Retinal pigment epithelial cell (primary cell): ENCODE results near the gene GRK5.

ENCODE experiments used
- DNase-seq: peaks from one replicate; pipeline ENCODE4 v3.0.0-alpha.2; 2010; ENCODE audit warnings: low read depth
- H3K4me3 ChIP-seq: 2 replicates; pipeline ENCODE4 v1.5.1; 2011; ENCODE audit warnings: mild to moderate bottlenecking, low read length, control low read depth, moderate library complexity
- TF ChIP-seq, protein P1 (sequence below): conservative IDR thresholded peaks from 2 replicates; pipeline ENCODE4 v1.5.1; 2011; ENCODE audit warnings: low read depth, low read length, control low read depth, inconsistent platforms

The GRK5 gene

DNA sequence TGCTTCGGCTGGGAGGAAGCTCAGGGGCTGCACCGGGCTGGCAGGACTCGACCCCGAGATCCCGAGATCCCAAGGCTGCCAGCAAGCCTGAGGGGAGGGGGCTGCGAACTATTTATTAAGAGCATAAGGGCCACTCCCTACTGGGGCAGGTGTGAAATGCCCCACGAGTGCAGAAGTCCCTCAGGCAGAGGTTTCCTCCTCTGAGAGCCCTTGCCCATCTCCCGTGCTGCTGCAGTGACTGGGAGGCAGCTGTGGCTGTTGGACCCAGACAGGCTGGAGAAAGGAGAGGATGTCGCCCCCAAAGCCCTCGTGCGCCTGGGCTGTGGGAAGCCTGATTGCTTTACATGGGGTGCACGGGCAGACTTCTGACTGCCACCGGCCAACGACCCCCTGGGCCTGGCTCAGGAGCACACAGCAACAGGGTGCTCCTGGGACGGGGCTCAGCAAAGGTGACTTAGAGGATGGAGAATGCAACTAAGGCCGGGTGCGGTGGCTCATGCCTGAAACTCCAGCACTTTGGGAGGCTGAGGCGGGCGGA, 295.3 kb downstream of the GRK5 start:
- H3K4me3 ChIP-seq: no peak overlapping the region
- TF ChIP-seq, protein P1, sequence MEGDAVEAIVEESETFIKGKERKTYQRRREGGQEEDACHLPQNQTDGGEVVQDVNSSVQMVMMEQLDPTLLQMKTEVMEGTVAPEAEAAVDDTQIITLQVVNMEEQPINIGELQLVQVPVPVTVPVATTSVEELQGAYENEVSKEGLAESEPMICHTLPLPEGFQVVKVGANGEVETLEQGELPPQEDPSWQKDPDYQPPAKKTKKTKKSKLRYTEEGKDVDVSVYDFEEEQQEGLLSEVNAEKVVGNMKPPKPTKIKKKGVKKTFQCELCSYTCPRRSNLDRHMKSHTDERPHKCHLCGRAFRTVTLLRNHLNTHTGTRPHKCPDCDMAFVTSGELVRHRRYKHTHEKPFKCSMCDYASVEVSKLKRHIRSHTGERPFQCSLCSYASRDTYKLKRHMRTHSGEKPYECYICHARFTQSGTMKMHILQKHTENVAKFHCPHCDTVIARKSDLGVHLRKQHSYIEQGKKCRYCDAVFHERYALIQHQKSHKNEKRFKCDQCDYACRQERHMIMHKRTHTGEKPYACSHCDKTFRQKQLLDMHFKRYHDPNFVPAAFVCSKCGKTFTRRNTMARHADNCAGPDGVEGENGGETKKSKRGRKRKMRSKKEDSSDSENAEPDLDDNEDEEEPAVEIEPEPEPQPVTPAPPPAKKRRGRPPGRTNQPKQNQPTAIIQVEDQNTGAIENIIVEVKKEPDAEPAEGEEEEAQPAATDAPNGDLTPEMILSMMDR: no peak
- no peak for DNase-seq

DNA sequence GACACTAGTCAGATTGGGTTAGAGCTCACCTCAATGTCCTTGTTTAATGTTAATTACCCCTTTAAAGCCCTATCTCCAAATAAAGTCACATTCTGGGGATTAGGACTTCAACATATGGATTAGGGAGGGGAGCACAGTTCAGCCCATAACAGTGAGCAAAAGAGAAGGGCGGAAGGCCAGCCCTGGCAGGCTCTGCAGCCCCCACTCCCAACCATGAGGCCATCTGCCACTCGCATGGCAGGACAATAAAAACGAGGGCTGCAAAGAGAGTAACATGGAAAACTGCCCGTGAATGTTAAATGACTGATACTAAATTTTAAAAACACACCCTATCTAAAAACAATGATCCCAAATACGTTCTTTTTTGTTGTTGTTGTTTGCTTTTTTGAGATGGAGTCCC, 296.4 kb downstream of the GRK5 start:
- no peak for DNase-seq
- TF ChIP-seq, protein P1: no peak

DNA sequence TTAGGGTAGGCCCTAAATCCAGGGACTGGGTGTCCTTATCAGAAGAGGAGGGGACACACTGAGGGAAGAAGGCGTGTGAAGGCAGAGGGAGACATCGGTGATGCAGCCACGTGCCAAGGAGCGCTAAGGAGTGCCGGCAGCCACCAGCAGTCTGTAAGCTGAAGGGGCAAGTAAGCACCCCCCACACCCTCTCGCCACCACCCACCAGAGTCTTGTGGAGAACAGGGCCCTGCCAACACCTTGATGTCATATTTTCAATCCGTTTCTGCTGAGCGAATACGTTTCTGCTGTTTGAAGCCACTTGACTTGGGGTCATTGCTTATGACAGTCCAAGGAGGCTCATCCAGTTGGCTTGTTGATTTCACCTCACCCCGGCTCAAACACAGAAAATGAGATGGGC, 297.3 kb downstream of the GRK5 start:
- TF ChIP-seq, protein P1: no peak
- DNase-seq: no peak
- no peak overlapping the region for H3K4me3 ChIP-seq

More for the DNA sequence above, 296.4 kb downstream of the GRK5 start:
- H3K4me3 ChIP-seq: no peak overlapping the region

DNA sequence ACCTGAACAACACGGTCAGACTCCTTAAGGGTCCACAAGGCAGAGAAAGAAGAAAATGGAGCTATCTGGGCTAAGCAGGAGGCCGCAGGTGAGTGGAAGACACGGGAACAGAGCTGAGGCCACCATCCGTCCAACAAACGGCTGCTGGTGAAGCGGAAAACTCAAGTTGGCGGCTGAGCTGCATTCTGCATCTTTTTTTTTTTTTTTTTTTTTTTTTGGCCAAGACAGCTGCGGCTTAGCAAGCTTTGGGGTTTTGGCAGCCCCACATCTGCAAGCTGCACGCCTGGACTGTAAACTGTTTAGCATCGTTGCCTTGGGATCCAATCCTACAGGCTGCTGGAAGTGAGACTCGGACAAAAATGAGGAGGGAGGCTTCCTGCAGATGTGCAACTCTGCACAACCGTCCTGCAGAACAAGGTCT, 297.8 kb downstream of the GRK5 start:
- TF ChIP-seq, protein P1: no peak
- no peak overlapping the region for H3K4me3 ChIP-seq
- DNase-seq: no peak
